Measurements from ENCODE around the gene SLC6A6.

Gene SLC6A6

DNA sequence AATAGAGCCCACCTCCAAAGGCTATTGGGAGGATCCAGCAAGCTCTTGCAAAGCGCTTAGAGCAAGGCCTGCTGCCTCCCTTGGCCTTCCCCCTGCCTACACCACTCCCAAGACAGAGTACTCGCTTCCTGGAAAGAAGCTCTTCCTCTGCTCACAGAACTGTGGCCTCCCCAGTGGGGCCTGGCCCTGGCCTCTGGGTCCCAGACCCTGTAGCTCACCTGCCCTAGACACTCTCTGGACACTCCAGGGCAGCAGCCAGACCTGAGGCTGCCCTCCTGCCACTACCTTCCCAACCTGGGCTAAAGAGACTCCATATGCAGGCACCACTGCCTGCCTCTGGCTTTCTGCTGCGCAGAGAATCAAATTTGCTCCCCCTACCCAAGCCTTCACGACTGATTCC is 87.8 kb downstream of the SLC6A6 start:
- H3K36me3 ChIP-seq (ENCODE audit: control insufficient read depth in 2 of 2, insufficient read depth in 2 of 2, low read length in 2 of 2) = no peaks in the 10 kb centered on the region
- H3K27ac ChIP-seq (ENCODE audit: low read depth in 2 of 2, low read length in 2 of 2) = no peak overlapping the region
- no peaks in the 10 kb centered on the region for H3K9me3 ChIP-seq (ENCODE audit: control insufficient read depth in 2 of 2, low read length in 2 of 2)
- no peak overlapping the region for H3K9ac ChIP-seq (ENCODE audit: low read depth in 1 of 2, low read length in 2 of 2)
- H3K4me1 ChIP-seq (ENCODE audit: control insufficient read depth in 2 of 2, insufficient read depth in 2 of 2, low read length in 2 of 2) = no peaks in the 10 kb centered on the region
- no peak overlapping the region for H3K4me3 ChIP-seq (ENCODE audit: low read length in 2 of 2)
- no peaks in the 10 kb centered on the region for H3K27me3 ChIP-seq (ENCODE audit: control insufficient read depth in 2 of 2, insufficient read depth in 2 of 2, low read length in 2 of 2)

DNA sequence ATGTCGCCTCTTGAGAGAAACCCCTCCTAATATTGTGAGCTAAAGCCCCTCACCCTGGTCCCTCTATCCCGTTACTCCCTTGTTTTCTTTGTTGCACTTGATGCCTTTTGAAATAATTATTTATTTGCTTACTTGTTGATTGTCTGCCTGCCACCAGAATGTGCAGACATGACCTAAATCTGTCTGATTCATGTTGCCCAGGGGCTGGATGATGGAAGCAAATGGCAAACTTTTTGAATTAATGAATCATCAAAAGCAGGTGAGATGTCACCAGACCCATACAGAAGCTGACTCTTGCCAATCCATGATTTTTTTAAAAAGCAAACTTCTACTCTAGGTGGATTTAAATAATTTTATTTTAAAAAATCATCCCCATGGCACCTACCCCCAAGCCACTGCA is 88.4 kb downstream of the SLC6A6 start:
- no peak overlapping the region for H3K4me3 ChIP-seq (ENCODE audit: low read length in 2 of 2)
- no peak overlapping the region for H3K9ac ChIP-seq (ENCODE audit: low read depth in 1 of 2, low read length in 2 of 2)
- H3K36me3 ChIP-seq (ENCODE audit: control insufficient read depth in 2 of 2, insufficient read depth in 2 of 2, low read length in 2 of 2) = no peaks in the 10 kb centered on the region
- H3K4me1 ChIP-seq (ENCODE audit: control insufficient read depth in 2 of 2, insufficient read depth in 2 of 2, low read length in 2 of 2) = no peaks in the 10 kb centered on the region
- no peaks in the 10 kb centered on the region for H3K9me3 ChIP-seq (ENCODE audit: control insufficient read depth in 2 of 2, low read length in 2 of 2)
- H3K27ac ChIP-seq (ENCODE audit: low read depth in 2 of 2, low read length in 2 of 2) = no peak overlapping the region
- H3K27me3 ChIP-seq (ENCODE audit: control insufficient read depth in 2 of 2, insufficient read depth in 2 of 2, low read length in 2 of 2) = no peaks in the 10 kb centered on the region

- Histone ChIP-seq H3K4me1 (ENCODE audit: control insufficient read depth in 2 of 2, insufficient read depth in 2 of 2, low read length in 2 of 2) (no peaks in the 10 kb centered on the region), H3K36me3 (ENCODE audit: control insufficient read depth in 2 of 2, insufficient read depth in 2 of 2, low read length in 2 of 2) (no peaks in the 10 kb centered on the region), H3K4me3 (ENCODE audit: low read length in 2 of 2) (no peak overlapping the region), H3K9ac (ENCODE audit: low read depth in 1 of 2, low read length in 2 of 2) (no peak overlapping the region), H3K27ac (ENCODE audit: low read depth in 2 of 2, low read length in 2 of 2) (no peak overlapping the region), H3K9me3 (ENCODE audit: control insufficient read depth in 2 of 2, low read length in 2 of 2) (no peaks in the 10 kb centered on the region), H3K27me3 (ENCODE audit: control insufficient read depth in 2 of 2, insufficient read depth in 2 of 2, low read length in 2 of 2) (no peaks in the 10 kb centered on the region)
Observed at GRCh38 chr3:14491396-14492190, 89.2 kb downstream of the SLC6A6 start.

GRCh38 chr3:14492948-14493881 is 90.8 kb downstream of the SLC6A6 start:
- Histone ChIP-seq H3K9ac (ENCODE audit: low read depth in 1 of 2, low read length in 2 of 2) (no peak overlapping the region), H3K9me3 (ENCODE audit: control insufficient read depth in 2 of 2, low read length in 2 of 2) (no peaks in the 10 kb centered on the region), H3K36me3 (ENCODE audit: control insufficient read depth in 2 of 2, insufficient read depth in 2 of 2, low read length in 2 of 2) (no peaks in the 10 kb centered on the region), H3K4me3 (ENCODE audit: low read length in 2 of 2) (no peak overlapping the region), H3K27me3 (ENCODE audit: control insufficient read depth in 2 of 2, insufficient read depth in 2 of 2, low read length in 2 of 2) (no peaks in the 10 kb centered on the region), H3K4me1 (ENCODE audit: control insufficient read depth in 2 of 2, insufficient read depth in 2 of 2, low read length in 2 of 2) (no peaks in the 10 kb centered on the region), H3K27ac (ENCODE audit: low read depth in 2 of 2, low read length in 2 of 2) (no peak overlapping the region)

GRCh38 chr3:14494279-14494972 is 92.0 kb downstream of the SLC6A6 start:
- Histone ChIP-seq H3K4me1 (ENCODE audit: control insufficient read depth in 2 of 2, insufficient read depth in 2 of 2, low read length in 2 of 2) (no peaks in the 10 kb centered on the region), H3K36me3 (ENCODE audit: control insufficient read depth in 2 of 2, insufficient read depth in 2 of 2, low read length in 2 of 2) (no peaks in the 10 kb centered on the region), H3K27me3 (ENCODE audit: control insufficient read depth in 2 of 2, insufficient read depth in 2 of 2, low read length in 2 of 2) (no peaks in the 10 kb centered on the region), H3K4me3 (ENCODE audit: low read length in 2 of 2) (no peak overlapping the region), H3K9ac (ENCODE audit: low read depth in 1 of 2, low read length in 2 of 2) (no peak overlapping the region), H3K9me3 (ENCODE audit: control insufficient read depth in 2 of 2, low read length in 2 of 2) (no peaks in the 10 kb centered on the region), H3K27ac (ENCODE audit: low read depth in 2 of 2, low read length in 2 of 2) (no peak overlapping the region)

GRCh38 chr3:14494973-14495300 is 92.5 kb downstream of the SLC6A6 start:
- no peaks in the 10 kb centered on the region for H3K36me3 ChIP-seq (ENCODE audit: control insufficient read depth in 2 of 2, insufficient read depth in 2 of 2, low read length in 2 of 2)
- no peaks in the 10 kb centered on the region for H3K27me3 ChIP-seq (ENCODE audit: control insufficient read depth in 2 of 2, insufficient read depth in 2 of 2, low read length in 2 of 2)
- H3K4me3 ChIP-seq (ENCODE audit: low read length in 2 of 2) = no peak overlapping the region
- no peak overlapping the region for H3K27ac ChIP-seq (ENCODE audit: low read depth in 2 of 2, low read length in 2 of 2)
- H3K9ac ChIP-seq (ENCODE audit: low read depth in 1 of 2, low read length in 2 of 2) = no peak overlapping the region
- H3K9me3 ChIP-seq (ENCODE audit: control insufficient read depth in 2 of 2, low read length in 2 of 2) = no peaks in the 10 kb centered on the region
- no peaks in the 10 kb centered on the region for H3K4me1 ChIP-seq (ENCODE audit: control insufficient read depth in 2 of 2, insufficient read depth in 2 of 2, low read length in 2 of 2)

- H3K4me1 ChIP-seq (ENCODE audit: control insufficient read depth in 2 of 2, insufficient read depth in 2 of 2, low read length in 2 of 2) = no peaks in the 10 kb centered on the region
- no peak overlapping the region for H3K9ac ChIP-seq (ENCODE audit: low read depth in 1 of 2, low read length in 2 of 2)
- H3K27me3 ChIP-seq (ENCODE audit: control insufficient read depth in 2 of 2, insufficient read depth in 2 of 2, low read length in 2 of 2) = no peaks in the 10 kb centered on the region
- no peak overlapping the region for H3K27ac ChIP-seq (ENCODE audit: low read depth in 2 of 2, low read length in 2 of 2)
- no peaks in the 10 kb centered on the region for H3K9me3 ChIP-seq (ENCODE audit: control insufficient read depth in 2 of 2, low read length in 2 of 2)
- no peaks in the 10 kb centered on the region for H3K36me3 ChIP-seq (ENCODE audit: control insufficient read depth in 2 of 2, insufficient read depth in 2 of 2, low read length in 2 of 2)
- H3K4me3 ChIP-seq (ENCODE audit: low read length in 2 of 2) = no peak overlapping the region
Observed at GRCh38 chr3:14496351-14496750, 93.9 kb downstream of the SLC6A6 start.

DNA sequence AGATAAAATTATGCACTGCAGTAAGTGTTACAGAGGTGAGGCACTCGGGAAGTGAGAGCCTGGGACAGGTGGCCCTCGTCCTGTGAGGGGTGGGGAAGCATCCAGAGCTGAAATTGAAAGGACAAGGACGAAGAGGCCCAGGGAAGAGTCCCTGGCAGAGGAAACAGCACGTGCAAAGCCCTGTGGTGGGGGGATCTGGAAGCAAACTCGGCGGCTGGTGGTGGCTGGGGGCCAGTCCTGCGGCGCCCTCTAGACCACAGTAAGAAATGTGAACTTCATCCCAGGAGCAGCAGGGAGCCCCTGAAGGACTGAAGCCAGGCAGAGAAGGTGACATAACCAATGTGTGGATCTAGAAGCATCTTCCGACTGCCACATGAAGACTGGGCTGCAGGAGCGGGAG is 94.9 kb downstream of the SLC6A6 start:
- Histone ChIP-seq H3K9ac (ENCODE audit: low read depth in 1 of 2, low read length in 2 of 2) (no peak overlapping the region), H3K4me1 (ENCODE audit: control insufficient read depth in 2 of 2, insufficient read depth in 2 of 2, low read length in 2 of 2) (no peaks in the 10 kb centered on the region), H3K9me3 (ENCODE audit: control insufficient read depth in 2 of 2, low read length in 2 of 2) (no peaks in the 10 kb centered on the region)

DNA sequence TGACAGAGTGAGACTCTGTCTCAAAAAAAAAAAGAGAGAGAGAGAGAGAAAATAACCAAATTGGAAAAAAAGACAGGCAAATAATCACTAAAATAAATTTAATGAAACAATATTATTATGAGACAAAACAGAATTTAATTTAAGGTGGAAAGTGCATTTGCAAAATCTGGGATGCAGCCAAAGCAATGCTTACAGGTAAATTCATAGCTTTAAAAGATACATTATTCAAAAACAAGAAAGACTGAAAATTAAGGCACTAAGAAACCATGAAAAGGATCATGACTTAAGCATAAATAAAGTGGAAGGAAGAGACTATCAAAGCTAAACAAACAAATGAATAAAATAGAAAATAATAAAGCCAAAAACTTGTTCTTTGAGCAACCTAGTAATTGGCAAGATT is 100.1 kb downstream of the SLC6A6 start:
- H3K36me3 ChIP-seq (ENCODE audit: control insufficient read depth in 2 of 2, insufficient read depth in 2 of 2, low read length in 2 of 2) = no peaks in the 10 kb centered on the region
- H3K9me3 ChIP-seq (ENCODE audit: control insufficient read depth in 2 of 2, low read length in 2 of 2) = peaks cover 3 to 4% of the 10 kb centered on the region in 2 donors
- no peak overlapping the region for H3K27ac ChIP-seq (ENCODE audit: low read depth in 2 of 2, low read length in 2 of 2)
- H3K4me3 ChIP-seq (ENCODE audit: low read length in 2 of 2) = no peak overlapping the region
- no peaks in the 10 kb centered on the region for H3K27me3 ChIP-seq (ENCODE audit: control insufficient read depth in 2 of 2, insufficient read depth in 2 of 2, low read length in 2 of 2)
- H3K9ac ChIP-seq (ENCODE audit: low read depth in 1 of 2, low read length in 2 of 2) = no peak overlapping the region
- no peaks in the 10 kb centered on the region for H3K4me1 ChIP-seq (ENCODE audit: control insufficient read depth in 2 of 2, insufficient read depth in 2 of 2, low read length in 2 of 2)

More for the DNA sequence above, 94.9 kb downstream of the SLC6A6 start:
- Histone ChIP-seq H3K36me3 (ENCODE audit: control insufficient read depth in 2 of 2, insufficient read depth in 2 of 2, low read length in 2 of 2) (no peaks in the 10 kb centered on the region), H3K4me3 (ENCODE audit: low read length in 2 of 2) (no peak overlapping the region), H3K27me3 (ENCODE audit: control insufficient read depth in 2 of 2, insufficient read depth in 2 of 2, low read length in 2 of 2) (no peaks in the 10 kb centered on the region), H3K27ac (ENCODE audit: low read depth in 2 of 2, low read length in 2 of 2) (no peak overlapping the region)
